LNCaP clone FGC (cell line): ENCODE measurements around the gene RARA.

ENCODE experiments used
- DNase-seq: peaks from one replicate; pipeline ENCODE4 v3.0.0-alpha.2; 2011; ENCODE audit warnings: low read depth
- H3K4me3 ChIP-seq: 2 replicates; pipeline ENCODE4 v1.5.1; 2011; ENCODE audit warnings: mild to moderate bottlenecking, low read depth, low read length, control low read depth
- CTCF ChIP-seq: IDR thresholded peaks from 2 replicates; pipeline ENCODE4 v1.5.1; 2012; ENCODE audit warnings: mild to moderate bottlenecking; ENCODE audit not compliant: control insufficient read depth, insufficient read depth; ENCODE audit errors: extremely low read depth

Gene RARA

GRCh38 chr17:40309031-40309948 is at the start of gene RARA:
RARA (plus strand) TSS chr17:40309180; CDS start chr17:40331219, 22,039 bp downstream.
- no peak for DNase-seq
- TF ChIP-seq CTCF, result no peak
- no peak within 1 kb of the TSS for H3K4me3 ChIP-seq

GRCh38 chr17:40259505-40259904 is 49.5 kb upstream of the RARA start:
- no peak for TF ChIP-seq CTCF
- no peak overlapping the region for H3K4me3 ChIP-seq
- no peak for DNase-seq

GRCh38 chr17:40260528-40260927 is 48.5 kb upstream of the RARA start:
- no peak for DNase-seq
- no peak overlapping the region for H3K4me3 ChIP-seq
- no peak for TF ChIP-seq CTCF

GRCh38 chr17:40264458-40265185 is 44.4 kb upstream of the RARA start:
- TF ChIP-seq CTCF, result no peak
- H3K4me3 ChIP-seq, result no peak overlapping the region

GRCh38 chr17:40265337-40265736 is 43.6 kb upstream of the RARA start:
- no peak for DNase-seq
- no peak overlapping the region for H3K4me3 ChIP-seq
- TF ChIP-seq CTCF, result no peak

More at GRCh38 chr17:40264458-40265185, 44.4 kb upstream of the RARA start:
- DNase-seq, result no peak

GRCh38 chr17:40266882-40267281 is 42.1 kb upstream of the RARA start:
- H3K4me3 ChIP-seq, result no peak overlapping the region
- no peak for TF ChIP-seq CTCF
- no peak for DNase-seq
